Neural crest cell (in vitro differentiated cells): ENCODE data around the gene ATP5MK. TPM values are rescaled to one million over a fixed set of nuclear protein-coding genes. Genes with fewer than 3 reads are reported as not detected.
"Not testable (repeated sequence)": the region's sequence is repeated elsewhere in the genome, so short reads cannot be mapped to it uniquely, and the experiment has no call there.

Experiments
- DNase-seq: peaks from one replicate; pipeline ENCODE4 v3.0.0; 2021; ENCODE audit warnings: low read depth, mixed read lengths, low spot score
- H3K27ac Mint-ChIP-seq: one replicate; pipeline ENCODE4 v1.8.0; 2021; ENCODE audit warnings: mild to moderate bottlenecking, mixed read lengths; ENCODE audit not compliant: unreplicated experiment
- H3K27me3 Mint-ChIP-seq: 2 replicates; pipeline ENCODE4 v1.8.0; 2021; ENCODE audit warnings: low read depth, mild to moderate bottlenecking, mixed read lengths
- H3K36me3 Mint-ChIP-seq: 2 replicates; pipeline ENCODE4 v1.8.0; 2021; ENCODE audit warnings: low read depth, mild to moderate bottlenecking, mixed read lengths
- H3K4me1 Mint-ChIP-seq: 2 replicates; pipeline ENCODE4 v1.8.0; 2021; ENCODE audit warnings: mixed read lengths
- H3K4me3 Mint-ChIP-seq: one replicate; pipeline ENCODE4 v1.8.0; 2021; ENCODE audit warnings: mild to moderate bottlenecking, mixed read lengths
- H3K9me3 Mint-ChIP-seq: 2 replicates; pipeline ENCODE4 v1.8.0; 2021; ENCODE audit warnings: mixed read lengths
- total RNA-seq: library from RNA; stranded (reverse); gene quantifications from 2 replicates; pipeline ENCODE4 v1.2.1, GENCODE V29; 2021
- TF ChIP-seq, protein P1 (sequence below): fragments of 200-600 bp; sonication (generic); conservative IDR thresholded peaks from 2 replicates; pipeline ENCODE4 v1.5.0; 2021; ENCODE audit warnings: antibody characterized with exemption, mild to moderate bottlenecking

ATP5MK gene
- total RNA-seq, 1 donor from 2014 or later, result 263 TPM

DNA sequence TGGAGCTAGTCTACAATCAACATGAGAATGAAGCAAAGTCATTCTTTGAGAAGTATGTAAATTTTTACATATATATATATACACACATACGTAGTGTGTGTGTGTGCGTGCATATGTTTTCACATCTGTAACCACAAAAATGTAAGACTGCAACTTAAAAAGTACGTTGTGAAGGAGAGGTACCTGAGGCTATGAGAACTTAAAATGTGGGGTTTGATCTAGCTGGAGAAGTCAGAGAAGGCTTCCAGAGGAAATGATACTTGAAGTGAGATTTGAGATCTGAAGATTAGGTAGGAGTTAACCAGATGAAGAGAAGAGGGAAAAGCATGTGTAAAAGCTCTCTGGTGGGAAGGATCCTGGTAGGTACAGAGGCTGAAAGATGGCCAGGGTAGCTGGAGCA, 22.7 kb downstream of the ATP5MK start:
- TF ChIP-seq, protein P1, sequence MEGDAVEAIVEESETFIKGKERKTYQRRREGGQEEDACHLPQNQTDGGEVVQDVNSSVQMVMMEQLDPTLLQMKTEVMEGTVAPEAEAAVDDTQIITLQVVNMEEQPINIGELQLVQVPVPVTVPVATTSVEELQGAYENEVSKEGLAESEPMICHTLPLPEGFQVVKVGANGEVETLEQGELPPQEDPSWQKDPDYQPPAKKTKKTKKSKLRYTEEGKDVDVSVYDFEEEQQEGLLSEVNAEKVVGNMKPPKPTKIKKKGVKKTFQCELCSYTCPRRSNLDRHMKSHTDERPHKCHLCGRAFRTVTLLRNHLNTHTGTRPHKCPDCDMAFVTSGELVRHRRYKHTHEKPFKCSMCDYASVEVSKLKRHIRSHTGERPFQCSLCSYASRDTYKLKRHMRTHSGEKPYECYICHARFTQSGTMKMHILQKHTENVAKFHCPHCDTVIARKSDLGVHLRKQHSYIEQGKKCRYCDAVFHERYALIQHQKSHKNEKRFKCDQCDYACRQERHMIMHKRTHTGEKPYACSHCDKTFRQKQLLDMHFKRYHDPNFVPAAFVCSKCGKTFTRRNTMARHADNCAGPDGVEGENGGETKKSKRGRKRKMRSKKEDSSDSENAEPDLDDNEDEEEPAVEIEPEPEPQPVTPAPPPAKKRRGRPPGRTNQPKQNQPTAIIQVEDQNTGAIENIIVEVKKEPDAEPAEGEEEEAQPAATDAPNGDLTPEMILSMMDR, result no peak
- H3K27me3 Mint-ChIP-seq, result no peaks in the 10 kb centered on the region
- no peaks in the 10 kb centered on the region for H3K36me3 Mint-ChIP-seq

DNA sequence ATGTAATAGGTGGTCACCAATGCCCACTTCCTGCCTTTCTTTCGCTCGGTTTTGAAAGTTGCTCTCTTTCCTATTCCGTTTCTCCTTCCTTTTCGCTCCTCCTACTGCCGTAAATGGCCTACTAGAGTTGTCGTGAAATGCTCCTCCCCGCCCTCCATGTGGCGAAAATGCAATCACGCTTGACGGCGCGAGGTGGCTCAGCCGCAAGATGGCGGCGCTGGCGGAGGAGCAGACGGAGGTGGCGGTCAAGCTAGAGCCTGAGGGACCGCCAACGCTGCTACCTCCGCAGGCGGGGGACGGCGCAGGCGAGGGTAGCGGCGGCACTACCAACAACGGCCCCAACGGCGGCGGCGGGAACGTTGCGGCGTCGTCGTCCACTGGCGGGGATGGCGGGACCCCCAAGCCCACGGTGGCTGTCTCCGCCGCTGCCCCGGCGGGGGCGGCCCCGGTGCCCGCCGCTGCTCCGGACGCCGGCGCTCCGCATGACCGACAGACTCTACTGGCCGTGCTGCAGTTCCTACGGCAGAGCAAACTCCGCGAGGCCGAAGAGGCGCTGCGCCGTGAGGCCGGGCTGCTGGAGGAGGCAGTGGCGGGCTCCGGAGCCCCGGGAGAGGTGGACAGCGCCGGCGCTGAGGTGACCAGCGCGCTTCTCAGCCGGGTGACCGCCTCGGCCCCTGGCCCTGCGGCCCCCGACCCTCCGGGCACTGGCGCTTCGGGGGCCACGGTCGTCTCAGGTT, 28.3 kb downstream of the ATP5MK start, which contains the start of gene TAF5:
TSS of gene TAF5 (plus strand) at position 195 of the 737 bp plus-strand sequence. CDS start at position 209, 14 bp downstream.
- TF ChIP-seq, protein P1, result no peak
- H3K4me1 Mint-ChIP-seq, result peaks cover 16% of the 10 kb centered on the region
- H3K27me3 Mint-ChIP-seq, result no peaks in the 10 kb centered on the region
- peak within 1 kb of the TSS; percentile 2 for H3K27ac Mint-ChIP-seq
- H3K36me3 Mint-ChIP-seq, result no peaks in the 10 kb centered on the region
- DNase-seq, result peak; percentile 82
- no peaks in the 10 kb centered on the region for H3K9me3 Mint-ChIP-seq
- H3K4me3 Mint-ChIP-seq, result peak within 1 kb of the TSS; percentile 92

More for the DNA sequence above, 22.7 kb downstream of the ATP5MK start:
- Mint-ChIP-seq H3K4me1 (peaks cover 6% of the 10 kb centered on the region), H3K27ac (no peak overlapping the region), H3K9me3 (no peaks in the 10 kb centered on the region), H3K4me3 (no peak overlapping the region)
- DNase-seq, result no peak

DNA sequence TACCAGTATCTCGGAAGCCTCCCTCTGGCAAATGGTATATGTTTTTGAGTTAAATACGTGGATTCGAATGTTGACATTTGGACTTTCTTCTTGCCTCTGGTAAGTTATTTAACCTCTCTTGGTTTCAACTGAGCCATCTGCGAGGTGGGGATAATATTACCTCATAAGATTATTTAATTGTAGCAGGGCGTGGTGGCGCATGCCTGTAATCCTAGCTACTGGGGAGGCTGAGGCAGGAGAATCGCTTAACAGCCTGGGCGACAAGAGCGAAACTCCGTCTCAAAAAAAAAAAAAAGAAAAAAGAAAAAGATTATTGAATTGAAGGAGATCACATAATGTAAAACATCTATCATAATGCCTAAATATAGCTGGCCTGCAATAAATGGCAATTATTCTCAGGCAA, 28.9 kb downstream of the ATP5MK start:
- DNase-seq, result no peak
- peak overlapping the region; percentile 92 for H3K4me3 Mint-ChIP-seq
- H3K36me3 Mint-ChIP-seq, result no peaks in the 10 kb centered on the region
- peak overlapping the region; percentile 2 for H3K27ac Mint-ChIP-seq
- TF ChIP-seq, protein P1, result no peak
- H3K4me1 Mint-ChIP-seq, result peaks cover 16% of the 10 kb centered on the region
- no peaks in the 10 kb centered on the region for H3K9me3 Mint-ChIP-seq
- no peaks in the 10 kb centered on the region for H3K27me3 Mint-ChIP-seq

DNA sequence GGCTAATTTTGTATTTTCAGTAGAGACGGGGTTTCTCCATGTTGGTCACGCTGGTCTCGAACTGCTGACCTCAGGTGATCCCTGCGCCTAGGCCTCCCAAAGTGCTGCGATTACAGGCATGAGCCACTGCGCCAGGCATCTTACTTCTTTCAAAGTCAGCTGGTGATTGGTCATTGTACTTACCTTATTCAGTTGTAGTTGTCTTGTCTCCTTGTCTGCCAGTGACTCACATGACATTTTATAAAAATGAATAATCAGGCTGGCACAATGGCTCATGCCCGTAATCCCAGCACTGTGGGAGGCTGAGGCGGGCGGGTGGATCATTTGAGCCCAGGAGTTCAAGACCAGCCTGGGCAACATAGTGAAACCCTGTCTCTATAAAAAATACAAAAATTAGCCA, 35.5 kb downstream of the ATP5MK start:
- DNase-seq, H3K9me3 Mint-ChIP-seq, H3K27ac Mint-ChIP-seq, H3K4me1 Mint-ChIP-seq, H3K36me3 Mint-ChIP-seq, H3K4me3 Mint-ChIP-seq, H3K27me3 Mint-ChIP-seq: not testable (repeated sequence)

DNA sequence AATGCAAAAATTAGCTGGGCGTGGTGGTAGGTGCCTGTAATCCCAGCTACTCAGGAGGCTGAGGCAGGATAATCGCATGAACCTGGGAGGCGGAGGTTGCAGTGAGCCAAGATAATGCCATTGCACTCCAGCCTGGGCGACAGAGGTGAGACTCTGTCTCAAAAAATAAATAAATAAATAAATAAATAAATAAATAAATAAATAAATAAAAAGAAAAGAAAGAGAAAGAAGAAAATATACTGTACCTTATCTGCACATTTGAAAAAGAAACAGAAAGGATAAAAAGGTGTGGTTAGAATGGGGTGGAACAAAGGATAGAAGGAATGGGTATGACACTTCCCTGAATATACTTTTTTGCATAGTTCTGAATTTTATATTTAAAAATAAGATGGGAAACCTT, 36.8 kb downstream of the ATP5MK start:
- not testable (repeated sequence) for H3K27me3 Mint-ChIP-seq, H3K4me1 Mint-ChIP-seq, H3K4me3 Mint-ChIP-seq, H3K27ac Mint-ChIP-seq, H3K36me3 Mint-ChIP-seq, DNase-seq, H3K9me3 Mint-ChIP-seq

DNA sequence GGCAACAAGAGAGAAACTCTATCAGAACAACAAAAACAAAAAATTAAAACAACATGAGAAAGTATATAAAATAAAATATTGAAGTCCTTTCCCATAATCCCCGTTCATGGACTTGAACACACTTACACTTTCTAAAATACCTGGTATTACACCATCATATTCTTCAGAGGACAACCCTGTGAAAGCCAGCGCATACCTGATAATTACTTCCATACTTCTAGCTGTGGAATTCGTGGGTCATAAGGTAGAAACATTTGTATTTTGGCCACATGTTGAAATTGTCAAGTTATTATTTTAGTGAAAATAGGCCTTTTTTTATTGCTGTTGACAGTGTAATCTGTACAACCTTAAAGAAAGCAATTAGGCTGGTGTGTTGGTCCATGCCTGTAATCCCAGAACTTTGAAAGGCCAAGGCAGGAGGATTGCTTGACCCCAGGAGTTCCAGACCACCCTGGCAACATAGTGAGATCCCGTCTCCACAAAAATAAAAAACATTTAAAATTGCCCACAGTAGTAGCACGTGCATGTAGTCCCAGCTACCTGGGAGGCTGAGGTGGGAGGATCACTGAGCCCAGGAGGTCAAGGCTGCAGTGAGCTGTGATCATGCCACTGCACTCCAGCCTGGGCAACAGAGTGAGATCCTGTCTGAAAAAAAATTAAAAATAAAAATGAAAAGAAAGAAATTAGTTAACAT, 40.2 kb downstream of the ATP5MK start:
- Mint-ChIP-seq H3K36me3 (no peaks in the 10 kb centered on the region), H3K9me3 (no peaks in the 10 kb centered on the region), H3K4me1 (peaks cover 3% of the 10 kb centered on the region), H3K27ac (no peak overlapping the region), H3K27me3 (peaks cover under 1% of the 10 kb centered on the region), H3K4me3 (no peak overlapping the region)
- TF ChIP-seq, protein P1, result no peak
- DNase-seq, result no peak

DNA sequence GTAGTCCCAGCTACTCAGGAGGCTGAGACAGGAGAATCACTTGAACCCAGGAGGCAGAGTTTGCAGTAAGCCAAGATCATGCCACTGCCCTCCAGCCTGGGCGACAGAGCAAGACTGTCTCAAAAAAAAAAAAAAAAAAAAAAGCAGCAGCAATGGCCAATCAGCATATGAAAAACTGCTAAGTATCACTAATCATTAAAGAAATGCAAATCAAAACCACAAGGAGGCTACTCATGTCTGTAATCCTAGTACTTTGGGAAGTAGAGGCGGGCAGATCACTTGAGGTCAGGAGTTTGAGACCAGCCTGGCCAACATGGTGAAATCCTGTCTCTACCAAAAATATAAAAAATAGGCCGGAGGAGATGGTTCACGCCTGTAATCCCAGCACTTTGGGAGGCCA, 41.7 kb downstream of the ATP5MK start:
- not testable (repeated sequence) for H3K9me3 Mint-ChIP-seq, H3K36me3 Mint-ChIP-seq, H3K27ac Mint-ChIP-seq, H3K4me1 Mint-ChIP-seq, DNase-seq, H3K27me3 Mint-ChIP-seq, H3K4me3 Mint-ChIP-seq
